IMR-90 (cell line): ENCODE data around the gene KIFC3. TPM values are rescaled to one million over a fixed set of nuclear protein-coding genes. Genes with fewer than 3 reads are reported as not detected.
"Not testable (repeated sequence)": the region's sequence is repeated elsewhere in the genome, so short reads cannot be mapped to it uniquely, and the experiment has no call there.

Experiments used
- ATAC-seq: fragments of 200-7000 bp; cut with Tn5 transposase; 2 replicates; pipeline ENCODE4 v1.9.1; 2020; ENCODE audit warnings: low read depth, mild to moderate bottlenecking, moderate library complexity
- BruUV-seq: library from RNA; stranded (reverse); fragments of 400-500 nt; replicated peaks from 2 replicates; lab custom pipeline; 2021; lab: Mats Ljungman, UMichigan
- CTCF ChIA-PET: fragments of 300-600 bp; formaldehyde crosslinking; extraction: SDS; loops from one replicate; lab custom pipeline; 2021; ENCODE audit warnings: antibody characterized with exemption; lab: Yijun Ruan, JAX
- POLR2A ChIA-PET: fragments of 300-600 bp; sonication (Branson Sonifier 250); formaldehyde crosslinking; loops from one replicate; lab custom pipeline; 2022; ENCODE audit warnings: antibody characterized with exemption; ENCODE audit not compliant: unreplicated experiment; lab: Charles Lee
- DNase-seq: peaks from one replicate; pipeline ENCODE4 v3.0.0; 2013
- H2AFZ ChIP-seq: replicated peaks from 2 replicates; pipeline ENCODE3; 2013; ENCODE audit warnings: low read length, mild to moderate bottlenecking; ENCODE audit not compliant: poor library complexity
- H2AK5ac ChIP-seq: 2 replicates; pipeline ENCODE4 v1.6.1; 2013; ENCODE audit warnings: low read depth, low read length, inconsistent platforms
- H2AK9ac ChIP-seq: replicated peaks from 2 replicates; pipeline ENCODE3; 2013; ENCODE audit warnings: mild to moderate bottlenecking, low read depth, low read length, moderate library complexity; ENCODE audit not compliant: poor library complexity
- H2BK120ac ChIP-seq: 2 replicates; pipeline ENCODE4 v1.6.1; 2013; ENCODE audit warnings: low read depth, low read length, inconsistent platforms
- H2BK15ac ChIP-seq: 3 replicates; pipeline ENCODE4 v1.6.1; 2013; ENCODE audit warnings: low read depth, low read length, inconsistent platforms
- H2BK20ac ChIP-seq: 2 replicates; pipeline ENCODE4 v1.6.1; 2013; ENCODE audit warnings: low read depth, mild to moderate bottlenecking, inconsistent platforms, low read length, moderate library complexity
- H2BK5ac ChIP-seq: 2 replicates; pipeline ENCODE4 v1.6.1; 2013; ENCODE audit warnings: mild to moderate bottlenecking, low read depth, low read length, inconsistent platforms; ENCODE audit not compliant: poor library complexity, severe bottlenecking
- H3K14ac ChIP-seq: replicated peaks from 2 replicates; pipeline ENCODE4 v1.6.1; 2013; ENCODE audit warnings: low read depth, low read length, inconsistent platforms
- H3K18ac ChIP-seq: 2 replicates; pipeline ENCODE4 v1.6.1; 2013; ENCODE audit warnings: low read depth, low read length, control low read depth
- H3K23ac ChIP-seq: 2 replicates; pipeline ENCODE4 v1.6.1; 2013; ENCODE audit warnings: low read depth, low read length, inconsistent platforms
- H3K27ac ChIP-seq: 2 replicates; pipeline ENCODE4 v1.5.1; 2013; ENCODE audit warnings: mild to moderate bottlenecking, control low read depth, low read length; ENCODE audit not compliant: insufficient read depth
- H3K27me3 ChIP-seq: 2 replicates; pipeline ENCODE4 v1.6.1; 2013; ENCODE audit warnings: low read length; ENCODE audit not compliant: control insufficient read depth, insufficient read depth
- H3K36me3 ChIP-seq: 2 replicates; pipeline ENCODE4 v1.6.1; 2013; ENCODE audit warnings: low read length, mixed read lengths; ENCODE audit not compliant: control insufficient read depth, insufficient read depth
- H3K4ac ChIP-seq: 2 replicates; pipeline ENCODE4 v1.6.1; 2013; ENCODE audit warnings: low read depth, low read length, inconsistent platforms
- H3K4me1 ChIP-seq: 2 replicates; pipeline ENCODE4 v1.6.1; 2013; ENCODE audit warnings: low read length, mixed read lengths; ENCODE audit not compliant: control insufficient read depth, insufficient read depth
- H3K4me2 ChIP-seq: 2 replicates; pipeline ENCODE4 v1.6.1; 2013; ENCODE audit warnings: low read depth, mild to moderate bottlenecking, control low read depth, low read length, moderate library complexity
- H3K4me3 ChIP-seq: 2 replicates; pipeline ENCODE4 v1.5.1; 2013; ENCODE audit warnings: low read depth, mild to moderate bottlenecking, control low read depth, low read length, moderate library complexity; ENCODE audit not compliant: insufficient read depth
- H3K56ac ChIP-seq: 2 replicates; pipeline ENCODE4 v1.6.1; 2013; ENCODE audit warnings: low read length, inconsistent platforms; ENCODE audit not compliant: insufficient read depth; ENCODE audit errors: extremely low read depth
- H3K79me1 ChIP-seq, 2 experiments: 2 replicates each; pipeline ENCODE4 v1.6.1; 2013; ENCODE audit warnings: low read length in 2 of 2, inconsistent platforms in 1 of 2, low read depth in 1 of 2
- H3K9ac ChIP-seq: 2 replicates; pipeline ENCODE4 v1.6.1; 2013; ENCODE audit warnings: low read depth, low read length, control low read depth
- H3K9me1 ChIP-seq: 2 replicates; pipeline ENCODE4 v1.6.1; 2013; ENCODE audit warnings: low read length, inconsistent platforms; ENCODE audit not compliant: insufficient read depth
- H3K9me3 ChIP-seq: 2 replicates; pipeline ENCODE4 v1.6.1; 2013; ENCODE audit warnings: low read length; ENCODE audit not compliant: control insufficient read depth, insufficient read depth
- H4K20me1 ChIP-seq: 2 replicates; pipeline ENCODE4 v1.6.1; 2013; ENCODE audit warnings: low read length, inconsistent platforms; ENCODE audit not compliant: insufficient read depth
- H4K5ac ChIP-seq: 2 replicates; pipeline ENCODE4 v1.6.1; 2013; ENCODE audit warnings: mild to moderate bottlenecking, low read depth, low read length, control low read depth
- H4K8ac ChIP-seq, 2 experiments: 2 replicates each; pipeline ENCODE4 v1.6.1; 2013; ENCODE audit warnings: low read depth in 2 of 2, low read length in 2 of 2, control low read depth in 1 of 2, inconsistent platforms in 1 of 2
- H4K91ac ChIP-seq: 2 replicates; pipeline ENCODE4 v1.6.1; 2013; ENCODE audit warnings: low read depth, low read length, inconsistent platforms; ENCODE audit not compliant: insufficient read depth
- WGBS, 2 experiments: methylation state at CpG; one replicate each; pipeline versions ENCODE4 v1.1.5 to v1.1.7; 2013; ENCODE audit warnings: missing lambda C conversion rate in 2 of 2; ENCODE audit not compliant: insufficient read length in 1 of 2; ENCODE audit errors: extremely low coverage in 2 of 2; 5-methylcytosine and 5-hydroxymethylcytosine counted together
- dilution Hi-C: fragments of 300-500 bp; cut with HindIII; formaldehyde crosslinking; loops from one replicate; pipeline ENCODE4 v1.14.3; 2018; ENCODE audit warnings: low sequenced_read_pairs; ENCODE audit not compliant: unreplicated experiment
- in situ Hi-C: fragments of 300-500 bp; cut with MboI; formaldehyde crosslinking; loops from 3 replicates; pipeline ENCODE4 v1.14.3; 2019; ENCODE audit warnings: low sequenced_read_pairs, inconsistent platforms, mixed read lengths
- intact Hi-C: fragments of 100-400 bp; cut with micrococcal nuclease; formaldehyde crosslinking; loops from 2 replicates; pipeline ENCODE4 v1.10.0; 2022
- polyA plus RNA-seq, 3 experiments: library from polyadenylated mRNA; depleted of rRNA; stranded (reverse); fragments of >200 nt; gene quantifications; 2 replicates each; pipeline ENCODE4 v1.2.3, GENCODE V29; 2012; ENCODE audit warnings: low replicate concordance in 1 of 3
- total RNA-seq: library from RNA; depleted of rRNA; stranded (reverse); fragments of >200 nt; gene quantifications from 2 replicates; pipeline ENCODE4 v1.2.3, GENCODE V29; 2012

KIFC3 gene
- total and polyA plus RNA-seq, 2 of the 4 experiments (the other 2 are of a cell fraction) = 48.6 to 62.5 TPM

DNA sequence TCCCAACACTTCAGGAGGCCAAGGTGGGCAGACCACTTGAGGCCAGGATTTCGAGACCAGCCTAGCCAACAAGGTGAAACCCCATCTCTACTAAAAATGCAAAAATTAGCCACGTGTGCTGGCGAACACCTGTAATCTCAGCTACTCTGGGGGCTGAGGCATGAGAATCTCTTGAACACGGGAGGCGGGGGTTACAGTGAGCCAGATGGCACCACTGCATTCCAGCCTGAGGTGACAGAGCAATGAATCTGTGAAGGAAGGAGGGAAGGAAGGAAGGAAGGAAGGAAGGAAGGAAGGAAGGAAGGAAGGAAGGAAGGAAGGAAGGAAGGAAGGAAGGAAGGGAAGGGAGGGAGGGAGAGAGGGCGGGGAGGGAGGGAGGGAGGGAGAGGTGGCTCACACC lies 44.6 kb upstream of the KIFC3 start:
- CTCF ChIA-PET, H3K79me1 ChIP-seq, H4K91ac ChIP-seq, H3K4me1 ChIP-seq, H3K36me3 ChIP-seq, H3K18ac ChIP-seq, intact Hi-C loops, H2BK20ac ChIP-seq, H2BK5ac ChIP-seq, DNase-seq, H2AFZ ChIP-seq, H2BK15ac ChIP-seq, H4K8ac ChIP-seq, H2AK9ac ChIP-seq, H3K9ac ChIP-seq, dilution Hi-C loops, in situ Hi-C loops, H3K4me3 ChIP-seq, H4K20me1 ChIP-seq, H2AK5ac ChIP-seq, BruUV-seq, H3K56ac ChIP-seq, H3K23ac ChIP-seq, H3K4ac ChIP-seq, H3K27ac ChIP-seq, H3K9me3 ChIP-seq, H3K9me1 ChIP-seq, POLR2A ChIA-PET, H3K4me2 ChIP-seq, H2BK120ac ChIP-seq, ATAC-seq, H4K5ac ChIP-seq, H3K14ac ChIP-seq: not testable (repeated sequence)
- WGBS, 2 experiments = no CpG with 5 or more reads among the region's 6 CpGs
- H3K27me3 ChIP-seq = peaks cover 20% of the 10 kb centered on the region
